Measurements from ENCODE around the gene ACER2.

DNA sequence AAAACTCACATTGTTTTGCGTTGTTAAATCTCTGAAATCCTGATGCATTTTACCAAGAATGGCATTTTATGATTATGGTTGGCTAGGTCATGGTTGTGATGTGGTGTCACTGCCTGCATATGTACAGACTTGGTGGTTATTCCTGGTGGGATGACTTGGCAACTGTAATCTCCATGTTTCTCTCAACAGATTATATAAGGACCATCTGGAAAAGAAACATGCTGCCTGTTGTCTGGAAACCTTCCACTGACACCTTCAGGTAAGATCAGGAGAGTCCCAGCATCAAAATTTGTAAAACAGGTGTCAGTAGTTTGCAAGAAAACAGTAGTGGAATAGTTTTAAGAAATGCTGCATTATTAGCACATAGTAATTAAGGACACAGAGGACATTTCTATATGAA is 3.0 kb upstream of the ACER2 start:
- TF ChIP-seq, protein P1, sequence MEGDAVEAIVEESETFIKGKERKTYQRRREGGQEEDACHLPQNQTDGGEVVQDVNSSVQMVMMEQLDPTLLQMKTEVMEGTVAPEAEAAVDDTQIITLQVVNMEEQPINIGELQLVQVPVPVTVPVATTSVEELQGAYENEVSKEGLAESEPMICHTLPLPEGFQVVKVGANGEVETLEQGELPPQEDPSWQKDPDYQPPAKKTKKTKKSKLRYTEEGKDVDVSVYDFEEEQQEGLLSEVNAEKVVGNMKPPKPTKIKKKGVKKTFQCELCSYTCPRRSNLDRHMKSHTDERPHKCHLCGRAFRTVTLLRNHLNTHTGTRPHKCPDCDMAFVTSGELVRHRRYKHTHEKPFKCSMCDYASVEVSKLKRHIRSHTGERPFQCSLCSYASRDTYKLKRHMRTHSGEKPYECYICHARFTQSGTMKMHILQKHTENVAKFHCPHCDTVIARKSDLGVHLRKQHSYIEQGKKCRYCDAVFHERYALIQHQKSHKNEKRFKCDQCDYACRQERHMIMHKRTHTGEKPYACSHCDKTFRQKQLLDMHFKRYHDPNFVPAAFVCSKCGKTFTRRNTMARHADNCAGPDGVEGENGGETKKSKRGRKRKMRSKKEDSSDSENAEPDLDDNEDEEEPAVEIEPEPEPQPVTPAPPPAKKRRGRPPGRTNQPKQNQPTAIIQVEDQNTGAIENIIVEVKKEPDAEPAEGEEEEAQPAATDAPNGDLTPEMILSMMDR (IDR thresholded peaks at IDR 0.05), result no peak
- no peak for TF ChIP-seq POLR2A (IDR thresholded peaks at IDR 0.05)
- no peak for TF ChIP-seq EP300 (IDR thresholded peaks at IDR 0.05; ENCODE audit: low read depth)

Measured in transverse colon (tissue), 3 donors.